Stimulated activated CD8-positive, alpha-beta memory T cell treated with anti-CD3 and anti-CD28 coated beads, Interleukin-4, amount 100 ng/mL, for 24 hours (primary cell): ENCODE results near the gene CT55.
A peak's percentile ranks its signal among the peaks of the same experiment; 100 is the strongest.
"Not testable (repeated sequence)": the region's sequence is repeated elsewhere in the genome, so short reads cannot be mapped to it uniquely, and the experiment has no call there.

Source experiments
- DNase-seq: peaks from one replicate; pipeline ENCODE4 v3.0.0-alpha.2; 2020; ENCODE audit warnings: low read depth

The CT55 gene

GRCh38 chrX:135170877-135171519 lies at the start of gene CT55:
CT55 (minus strand) TSS chrX:135171398; CDS start chrX:135171171, 227 bp downstream.
- no peak for DNase-seq

GRCh38 chrX:135213200-135213844 lies 42.1 kb upstream of the CT55 start:
- no peak for DNase-seq

- DNase-seq: peak; percentile 7
Measured at GRCh38 chrX:135206427-135206826, 35.2 kb upstream of the CT55 start.

- DNase-seq: no peak
Measured at GRCh38 chrX:135200297-135200696, 29.1 kb upstream of the CT55 start.

- DNase-seq: no peak
Measured at GRCh38 chrX:135194684-135195083, 23.5 kb upstream of the CT55 start.

GRCh38 chrX:135193740-135194139 lies 22.5 kb upstream of the CT55 start:
- no peak for DNase-seq

- no peak for DNase-seq
Measured at GRCh38 chrX:135191838-135192237, 20.6 kb upstream of the CT55 start.

GRCh38 chrX:135185795-135186443 lies 14.7 kb upstream of the CT55 start:
- no peak for DNase-seq

GRCh38 chrX:135178636-135179035 lies 7.4 kb upstream of the CT55 start:
- DNase-seq: no peak

- DNase-seq: no peak
Measured at GRCh38 chrX:135170468-135170867, 730 bp downstream of the CT55 start.

GRCh38 chrX:135169534-135169933 lies 1.7 kb downstream of the CT55 start:
- DNase-seq: not testable (repeated sequence)

- no peak for DNase-seq
Measured at GRCh38 chrX:135168486-135168885, 2.7 kb downstream of the CT55 start.

GRCh38 chrX:135154688-135155087 lies 16.5 kb downstream of the CT55 start:
- not testable (repeated sequence) for DNase-seq

- not testable (repeated sequence) for DNase-seq
Measured at GRCh38 chrX:135126145-135126544, 45.1 kb downstream of the CT55 start.

- not testable (repeated sequence) for DNase-seq
Measured at GRCh38 chrX:135120056-135120576, 51.1 kb downstream of the CT55 start, which contains the start of gene ETDB. ETDB (minus strand) TSS chrX:135120526; CDS start chrX:135119261, 1,265 bp downstream.

GRCh38 chrX:135116064-135116463 lies 55.1 kb downstream of the CT55 start:
- not testable (repeated sequence) for DNase-seq

GRCh38 chrX:135114392-135114791 lies 56.8 kb downstream of the CT55 start:
- no peak for DNase-seq

GRCh38 chrX:135112743-135113142 lies 58.5 kb downstream of the CT55 start:
- DNase-seq: no peak

- no peak for DNase-seq
Measured at GRCh38 chrX:135112096-135112729, 59.0 kb downstream of the CT55 start.

GRCh38 chrX:135109554-135109953 lies 61.6 kb downstream of the CT55 start:
- no peak for DNase-seq
